HG02973 (cell line): ENCODE measurements around the gene PLD1.
"Not testable (repeated sequence)": the region's sequence is repeated elsewhere in the genome, so short reads cannot be mapped to it uniquely, and the experiment has no call there.

Experiments
- ATAC-seq: cut with Tn5 transposase; IDR thresholded peaks from one replicate; pipeline ENCODE4 v1.9.1; 2021; ENCODE audit warnings: moderate library complexity; ENCODE audit not compliant: unreplicated experiment

The PLD1 gene, protein sequence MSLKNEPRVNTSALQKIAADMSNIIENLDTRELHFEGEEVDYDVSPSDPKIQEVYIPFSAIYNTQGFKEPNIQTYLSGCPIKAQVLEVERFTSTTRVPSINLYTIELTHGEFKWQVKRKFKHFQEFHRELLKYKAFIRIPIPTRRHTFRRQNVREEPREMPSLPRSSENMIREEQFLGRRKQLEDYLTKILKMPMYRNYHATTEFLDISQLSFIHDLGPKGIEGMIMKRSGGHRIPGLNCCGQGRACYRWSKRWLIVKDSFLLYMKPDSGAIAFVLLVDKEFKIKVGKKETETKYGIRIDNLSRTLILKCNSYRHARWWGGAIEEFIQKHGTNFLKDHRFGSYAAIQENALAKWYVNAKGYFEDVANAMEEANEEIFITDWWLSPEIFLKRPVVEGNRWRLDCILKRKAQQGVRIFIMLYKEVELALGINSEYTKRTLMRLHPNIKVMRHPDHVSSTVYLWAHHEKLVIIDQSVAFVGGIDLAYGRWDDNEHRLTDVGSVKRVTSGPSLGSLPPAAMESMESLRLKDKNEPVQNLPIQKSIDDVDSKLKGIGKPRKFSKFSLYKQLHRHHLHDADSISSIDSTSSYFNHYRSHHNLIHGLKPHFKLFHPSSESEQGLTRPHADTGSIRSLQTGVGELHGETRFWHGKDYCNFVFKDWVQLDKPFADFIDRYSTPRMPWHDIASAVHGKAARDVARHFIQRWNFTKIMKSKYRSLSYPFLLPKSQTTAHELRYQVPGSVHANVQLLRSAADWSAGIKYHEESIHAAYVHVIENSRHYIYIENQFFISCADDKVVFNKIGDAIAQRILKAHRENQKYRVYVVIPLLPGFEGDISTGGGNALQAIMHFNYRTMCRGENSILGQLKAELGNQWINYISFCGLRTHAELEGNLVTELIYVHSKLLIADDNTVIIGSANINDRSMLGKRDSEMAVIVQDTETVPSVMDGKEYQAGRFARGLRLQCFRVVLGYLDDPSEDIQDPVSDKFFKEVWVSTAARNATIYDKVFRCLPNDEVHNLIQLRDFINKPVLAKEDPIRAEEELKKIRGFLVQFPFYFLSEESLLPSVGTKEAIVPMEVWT

DNA sequence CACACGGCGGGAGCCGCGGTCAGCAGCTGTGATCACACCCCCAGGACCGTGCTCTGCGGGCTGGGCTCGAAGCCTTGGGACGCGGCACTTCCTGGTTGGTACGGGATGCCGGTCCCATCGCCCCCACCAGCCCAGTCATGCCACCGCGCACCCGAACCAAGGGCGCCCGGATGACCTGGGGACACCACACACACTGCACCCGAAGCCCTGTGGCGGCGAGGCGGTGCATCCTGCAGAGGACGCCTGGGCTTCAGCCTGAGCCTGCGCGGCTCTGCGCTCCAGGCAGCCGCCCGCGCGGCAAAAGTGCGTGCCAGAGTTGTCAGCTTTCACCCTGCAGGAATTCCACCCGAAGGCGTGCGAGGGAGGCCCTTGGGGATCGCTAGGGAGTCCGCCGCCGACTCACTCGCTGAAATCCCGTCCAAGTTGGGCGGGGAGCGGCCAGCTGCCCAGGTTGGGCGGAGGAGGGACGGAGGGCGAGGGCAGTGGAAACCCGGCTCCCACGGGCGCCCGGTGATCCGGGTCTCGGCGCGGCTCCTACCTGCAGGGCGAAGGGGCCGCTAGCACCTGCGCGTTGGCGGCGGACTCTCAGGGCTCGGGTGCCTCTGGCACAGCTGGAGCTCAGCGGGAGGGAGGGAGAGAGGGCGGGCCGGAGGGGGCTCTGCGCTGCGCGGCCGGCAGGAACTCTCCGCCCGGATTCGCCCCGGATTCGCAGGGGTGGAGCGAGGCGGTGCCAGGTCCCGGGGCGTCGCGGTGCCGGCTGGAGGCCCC lies at the start of gene PLD1:
Gene PLD1 (minus strand): TSS at position 623 of the 768 bp plus-strand sequence. CDS start 72,432 bp downstream, outside the sequence.
- ATAC-seq = peak; percentile 55

DNA sequence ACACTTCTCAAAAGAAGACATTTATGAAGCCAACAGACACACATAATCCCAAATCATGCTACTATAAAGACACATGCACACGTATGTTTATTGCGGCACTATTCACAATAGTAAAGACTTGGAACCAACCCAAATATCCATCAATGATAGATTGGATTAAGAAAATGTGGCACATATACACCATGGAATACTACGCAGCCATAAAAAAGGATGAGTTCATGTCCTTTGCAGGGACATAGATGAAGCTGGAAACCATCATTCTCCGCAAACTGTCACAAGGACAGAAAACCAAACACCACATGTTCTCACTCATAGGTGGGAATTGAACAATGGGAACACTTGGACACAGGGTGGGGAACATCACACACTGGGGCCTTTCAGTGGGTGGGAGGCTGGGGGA lies 48.5 kb upstream of the PLD1 start:
- not testable (repeated sequence) for ATAC-seq

DNA sequence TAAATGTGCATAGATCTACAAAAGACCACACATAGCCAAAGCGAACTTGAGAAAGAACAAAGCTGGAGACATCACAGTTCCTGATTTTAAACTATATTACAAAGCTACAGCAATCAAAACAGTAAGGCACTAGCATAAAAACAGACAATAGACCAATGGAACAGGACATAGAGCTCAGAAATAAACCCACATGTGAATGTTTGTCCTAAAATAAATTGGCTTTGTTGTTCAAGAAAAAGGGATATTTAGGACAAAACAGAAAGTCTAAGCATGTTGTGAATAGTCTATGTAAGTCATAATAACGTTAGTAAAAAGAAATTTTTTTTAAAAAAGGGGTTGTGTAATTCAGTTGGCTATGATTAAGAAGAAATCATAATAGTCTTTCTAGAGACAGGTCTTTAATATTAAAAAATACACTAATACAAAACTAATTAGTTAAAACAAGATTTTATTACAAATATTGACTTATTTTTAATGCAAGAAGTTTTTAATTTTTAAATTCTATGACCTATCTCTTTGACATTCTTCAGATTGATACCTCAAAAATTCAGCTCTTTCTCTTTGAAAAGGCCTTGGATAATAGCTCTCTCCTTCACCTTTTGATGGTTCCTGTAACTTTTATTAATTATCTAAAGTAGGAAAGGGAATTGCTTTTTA lies 44.5 kb upstream of the PLD1 start:
- ATAC-seq = no peak

DNA sequence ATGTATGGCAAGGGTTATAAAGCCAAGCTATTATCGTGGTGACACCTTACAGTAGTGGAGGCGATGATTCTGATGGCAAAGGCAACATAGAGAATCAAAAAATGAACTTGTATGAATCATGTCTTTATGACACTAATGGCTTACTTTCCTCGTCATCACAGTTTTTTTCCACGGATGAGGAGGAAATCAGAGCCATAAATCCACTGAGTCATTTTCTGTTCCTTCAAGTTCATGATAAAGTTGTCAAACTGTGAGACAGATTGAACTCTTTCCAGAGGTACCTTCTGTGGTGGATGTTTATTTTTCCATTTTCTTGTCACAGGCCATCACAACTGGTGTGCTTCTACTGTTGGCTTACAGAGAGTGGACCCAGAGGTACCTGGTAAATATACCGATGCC lies 41.4 kb upstream of the PLD1 start:
- no peak for ATAC-seq

DNA sequence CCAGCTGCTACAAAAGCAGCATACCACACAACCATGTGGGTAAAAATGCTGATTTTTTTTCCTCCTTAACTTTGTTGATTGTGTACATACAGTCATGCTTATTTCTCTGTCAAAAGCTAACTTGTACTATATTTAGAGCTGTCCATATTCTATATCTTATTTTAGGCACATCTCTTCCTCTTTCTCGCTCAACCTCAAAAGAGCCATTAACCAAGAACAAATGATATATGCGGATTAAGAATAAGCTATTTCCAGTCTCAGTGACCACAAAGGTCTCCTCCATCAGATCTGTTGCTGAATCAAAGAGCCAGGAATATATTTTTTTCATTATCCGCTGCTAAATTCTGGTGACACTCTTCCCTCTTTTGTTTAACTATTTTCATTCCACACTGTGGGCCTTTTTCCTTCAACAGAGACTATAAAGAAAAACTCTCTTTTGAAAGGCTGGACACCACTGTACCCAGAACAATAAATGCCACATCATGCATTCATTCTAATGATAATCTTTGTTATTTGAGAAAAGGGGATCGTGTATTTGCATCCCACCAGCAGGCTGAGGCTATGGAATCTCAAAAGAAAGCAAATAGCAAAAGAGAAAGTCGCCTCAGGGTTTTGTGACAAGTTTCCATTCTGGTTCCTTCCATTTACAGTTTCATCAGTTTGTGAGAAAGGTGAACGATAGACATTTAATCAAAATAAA lies 40.8 kb upstream of the PLD1 start:
- no peak for ATAC-seq

DNA sequence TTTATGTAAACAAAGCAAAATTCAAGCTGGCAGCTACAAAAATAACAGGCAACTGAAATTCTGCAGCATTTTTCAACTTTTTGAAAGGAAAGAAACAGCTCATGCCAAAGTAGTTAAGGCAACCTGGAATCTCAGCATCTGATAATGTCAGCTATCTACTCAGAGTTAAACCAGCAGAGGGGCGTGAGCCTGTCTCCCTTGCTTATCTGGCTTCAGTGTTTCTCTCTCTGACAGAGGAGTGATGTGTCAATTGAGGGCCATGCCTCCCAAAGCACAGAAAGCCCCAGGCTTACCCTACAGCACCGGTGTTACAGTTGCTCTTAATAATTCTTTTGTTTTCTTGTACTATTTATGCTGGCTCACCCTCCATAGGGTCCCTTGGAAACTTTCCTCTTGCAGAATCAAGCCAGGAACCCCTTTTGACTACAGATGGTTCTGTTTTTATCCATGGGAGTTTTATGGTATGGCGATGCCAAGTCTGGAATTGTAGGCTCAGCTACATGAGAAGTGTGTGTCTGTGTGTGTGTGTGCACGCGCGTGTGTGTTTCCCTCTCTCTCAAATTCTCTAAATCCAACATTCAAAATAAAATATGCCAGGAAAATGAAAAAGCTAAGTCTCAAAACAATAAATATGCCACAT lies 40.2 kb upstream of the PLD1 start:
- no peak for ATAC-seq

DNA sequence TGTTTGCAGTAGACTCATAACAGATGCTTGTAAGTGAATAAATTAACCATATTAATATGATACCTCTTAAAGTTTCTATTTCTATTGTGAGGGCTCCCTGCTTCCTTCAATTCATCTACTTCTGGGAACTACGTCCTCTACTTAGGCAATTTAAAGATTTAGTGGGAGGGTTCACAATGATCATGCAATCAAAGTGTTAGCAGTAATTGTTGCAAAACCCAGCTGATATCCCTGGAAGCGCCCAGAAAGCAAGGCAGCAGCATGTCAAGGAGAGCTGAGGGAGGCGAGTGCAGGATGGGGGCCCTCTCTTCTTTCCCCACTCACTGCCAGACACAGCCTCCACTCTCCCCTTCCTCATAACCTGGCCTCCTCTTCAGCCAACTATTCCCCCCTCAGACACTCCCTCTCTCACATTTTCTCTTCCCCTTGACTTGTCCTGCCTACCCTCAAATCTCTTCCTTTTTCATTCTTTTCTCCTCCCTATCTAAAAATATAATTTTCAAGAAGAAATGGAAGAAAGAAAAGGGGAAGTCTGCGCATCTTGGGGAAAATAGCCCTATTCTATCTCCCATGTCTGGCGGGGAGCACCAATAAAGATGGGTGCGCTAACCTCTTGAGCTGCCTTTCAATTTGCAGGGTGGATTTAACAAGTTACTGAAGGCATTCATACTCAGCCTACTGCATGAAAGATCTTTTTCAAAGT lies 39.5 kb upstream of the PLD1 start:
- no peak for ATAC-seq

DNA sequence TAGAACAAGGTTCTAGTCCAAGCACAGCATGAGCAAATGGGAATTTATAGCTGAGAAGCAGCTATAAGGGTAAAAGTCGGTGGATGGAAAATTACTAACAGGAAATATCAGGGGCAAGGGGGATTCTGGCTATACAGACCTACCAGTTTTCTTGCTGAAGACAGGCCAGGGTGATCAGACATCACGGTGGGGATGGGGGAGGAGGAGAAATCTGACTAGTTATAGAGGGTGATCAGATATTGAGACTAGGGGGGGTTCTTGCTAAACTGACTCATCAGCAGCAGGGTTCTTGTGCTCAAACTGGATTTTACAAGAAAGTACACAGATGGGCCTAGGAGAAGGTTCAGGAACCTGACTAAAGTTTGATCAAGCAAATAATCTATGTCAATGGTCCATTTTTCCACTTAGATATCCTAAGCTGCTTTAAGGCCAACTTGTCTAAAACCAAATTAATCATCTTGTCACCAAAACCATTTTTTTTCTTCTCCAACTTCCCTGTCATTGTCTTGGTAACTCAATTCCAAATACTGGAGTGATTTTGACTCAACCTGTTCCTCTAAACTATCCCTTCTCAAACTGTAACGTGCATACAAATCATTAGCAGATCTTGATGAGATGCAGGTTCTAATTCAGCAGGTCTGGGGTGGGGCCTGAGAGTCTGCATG lies 37.4 kb upstream of the PLD1 start:
- no peak for ATAC-seq

DNA sequence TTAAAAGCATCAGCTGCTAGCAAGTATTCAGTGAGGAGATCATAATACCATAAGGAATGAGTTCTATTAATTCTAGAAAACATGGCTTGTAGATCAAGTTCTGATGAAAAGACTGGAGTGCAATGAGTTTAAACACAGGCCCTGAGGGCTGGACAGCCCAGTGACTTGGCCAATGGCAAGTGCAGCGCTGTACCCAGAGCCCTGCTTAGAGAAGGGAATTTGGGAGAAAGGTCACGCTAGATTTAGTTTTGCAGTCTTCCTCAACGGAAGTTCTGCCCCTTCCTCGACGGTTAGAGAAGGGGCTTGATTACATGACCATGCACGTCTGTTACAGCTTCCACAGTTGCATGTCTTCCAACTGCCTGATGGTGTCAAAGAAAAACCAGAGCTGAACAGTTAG lies 36.9 kb upstream of the PLD1 start:
- ATAC-seq = no peak

DNA sequence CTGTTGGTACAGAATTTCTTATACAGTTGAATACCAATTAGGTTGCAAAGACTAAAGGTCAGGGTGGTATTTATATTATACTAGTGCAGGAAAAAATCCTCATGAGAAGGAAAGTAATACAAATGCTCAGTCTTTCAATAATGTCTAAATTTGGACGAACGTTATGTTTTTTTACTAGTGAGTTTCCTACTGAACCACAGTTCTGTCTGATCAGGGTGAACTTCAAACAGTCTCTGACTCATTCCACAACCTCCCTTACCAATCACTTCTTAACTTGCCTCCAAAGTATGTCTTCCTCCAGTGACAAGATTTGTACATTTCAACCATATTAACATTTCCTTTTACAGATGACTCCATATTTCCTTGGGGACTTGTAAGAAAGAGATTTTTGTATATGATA lies 36.3 kb upstream of the PLD1 start:
- peak; percentile 95 for ATAC-seq

DNA sequence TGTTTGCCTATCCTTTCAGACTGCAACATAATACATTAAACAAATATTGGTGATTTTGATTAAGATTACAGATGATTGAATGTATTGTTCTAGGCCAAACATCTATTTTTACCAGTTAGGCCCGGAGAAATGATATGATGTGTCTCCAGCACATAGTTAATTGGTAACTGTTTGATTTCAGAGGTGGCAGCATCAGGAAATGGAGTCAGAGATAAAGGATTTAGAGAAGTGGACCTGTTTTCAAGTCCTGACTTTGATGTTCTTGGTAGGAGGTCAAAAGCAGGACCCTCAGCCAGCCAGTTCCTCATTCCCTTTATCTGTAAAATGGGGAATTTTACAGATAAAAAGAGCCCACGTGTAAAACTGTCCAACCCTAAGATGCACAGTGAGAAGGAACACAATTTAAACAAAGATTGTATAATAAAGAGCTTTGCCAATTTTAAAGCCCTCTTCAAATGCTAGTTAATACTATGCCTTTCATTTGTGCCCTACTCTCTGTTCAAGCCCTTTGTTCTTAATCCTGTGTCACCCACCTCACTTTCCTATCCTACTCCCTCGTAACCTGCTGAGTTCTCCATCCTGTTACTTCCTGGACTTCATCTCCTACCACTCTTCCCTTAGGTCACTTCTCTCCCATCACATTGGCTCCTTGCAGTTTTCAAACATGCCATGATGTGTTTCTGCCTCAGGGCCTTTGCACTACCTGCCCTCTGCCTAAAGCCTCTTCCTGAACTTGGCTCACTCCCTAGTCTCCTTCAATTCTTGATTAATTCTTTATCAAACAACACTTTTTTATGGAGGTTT lies 35.4 kb upstream of the PLD1 start:
- ATAC-seq = no peak

DNA sequence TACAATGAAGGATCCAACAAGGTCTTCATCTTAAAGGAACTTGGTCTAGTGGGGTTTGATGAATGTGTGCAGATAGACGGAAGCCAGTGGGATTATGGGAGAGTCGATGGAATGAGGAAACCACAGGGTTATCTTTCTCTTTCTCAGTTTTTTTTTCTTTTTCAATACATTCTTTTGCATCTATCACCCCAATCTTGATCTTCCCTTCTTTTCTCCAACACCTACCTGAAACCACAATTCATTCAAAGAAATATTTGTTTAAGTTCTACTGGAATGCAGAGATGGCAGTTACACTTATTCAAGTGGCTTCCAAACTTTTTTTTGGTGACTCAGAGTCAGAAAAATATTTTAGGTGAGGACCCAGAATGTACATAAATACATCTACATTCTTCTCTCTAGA lies 34.6 kb upstream of the PLD1 start:
- no peak for ATAC-seq

DNA sequence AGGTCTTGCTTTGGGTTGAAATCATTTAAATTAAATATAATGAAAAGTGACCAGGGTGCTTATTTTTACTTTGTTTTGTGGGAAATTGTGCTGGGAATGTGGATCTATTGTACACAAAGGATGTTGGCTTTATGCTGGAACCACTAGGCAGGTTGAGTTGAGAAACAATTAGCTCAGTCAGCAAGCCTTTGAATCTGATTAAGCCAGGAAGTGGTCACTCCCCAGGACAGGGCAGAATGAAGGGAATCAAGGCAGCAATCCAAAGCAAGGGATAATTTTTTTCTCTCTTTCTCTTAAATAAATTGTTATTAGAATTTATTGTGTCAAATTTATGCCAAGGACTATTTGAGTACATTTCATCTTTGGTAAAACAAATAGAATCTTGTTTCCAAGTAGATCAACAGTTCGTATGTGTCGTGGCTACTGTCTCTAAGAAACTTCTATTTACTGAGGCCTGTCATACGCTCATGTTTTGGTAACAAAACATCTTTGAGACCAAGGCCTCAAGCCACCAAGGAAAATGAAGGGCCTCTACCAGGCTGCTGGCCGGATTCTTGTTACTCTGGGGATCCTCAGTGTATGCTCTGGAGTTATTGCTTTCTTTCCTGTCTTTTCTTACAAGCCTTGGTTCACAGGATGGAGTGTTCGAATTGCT lies 32.7 kb upstream of the PLD1 start, which contains the start of gene TMEM212:
Gene TMEM212 (plus strand): TSS at position 486 of the 655 bp plus-strand sequence. CDS start 35 bp downstream, at position 521.
- no peak for ATAC-seq

DNA sequence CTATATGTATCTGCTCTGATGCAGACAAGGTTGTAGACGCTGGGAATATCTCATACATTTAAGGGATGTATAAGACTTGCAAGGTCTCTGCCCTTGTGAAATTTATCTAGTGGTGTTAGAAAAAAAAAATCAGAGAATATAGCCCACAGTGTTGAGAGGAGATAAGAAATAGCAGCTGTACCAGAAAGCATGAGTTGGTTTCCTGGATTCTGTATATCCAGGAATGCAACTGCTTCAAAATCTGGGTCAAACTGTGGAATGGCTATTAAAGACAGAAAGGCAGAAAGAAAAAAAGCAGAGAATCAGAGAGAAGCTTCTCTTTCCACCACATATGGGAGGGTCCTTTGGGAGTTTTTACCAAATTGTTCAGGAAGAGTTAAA lies 31.3 kb upstream of the PLD1 start:
- ATAC-seq = no peak

DNA sequence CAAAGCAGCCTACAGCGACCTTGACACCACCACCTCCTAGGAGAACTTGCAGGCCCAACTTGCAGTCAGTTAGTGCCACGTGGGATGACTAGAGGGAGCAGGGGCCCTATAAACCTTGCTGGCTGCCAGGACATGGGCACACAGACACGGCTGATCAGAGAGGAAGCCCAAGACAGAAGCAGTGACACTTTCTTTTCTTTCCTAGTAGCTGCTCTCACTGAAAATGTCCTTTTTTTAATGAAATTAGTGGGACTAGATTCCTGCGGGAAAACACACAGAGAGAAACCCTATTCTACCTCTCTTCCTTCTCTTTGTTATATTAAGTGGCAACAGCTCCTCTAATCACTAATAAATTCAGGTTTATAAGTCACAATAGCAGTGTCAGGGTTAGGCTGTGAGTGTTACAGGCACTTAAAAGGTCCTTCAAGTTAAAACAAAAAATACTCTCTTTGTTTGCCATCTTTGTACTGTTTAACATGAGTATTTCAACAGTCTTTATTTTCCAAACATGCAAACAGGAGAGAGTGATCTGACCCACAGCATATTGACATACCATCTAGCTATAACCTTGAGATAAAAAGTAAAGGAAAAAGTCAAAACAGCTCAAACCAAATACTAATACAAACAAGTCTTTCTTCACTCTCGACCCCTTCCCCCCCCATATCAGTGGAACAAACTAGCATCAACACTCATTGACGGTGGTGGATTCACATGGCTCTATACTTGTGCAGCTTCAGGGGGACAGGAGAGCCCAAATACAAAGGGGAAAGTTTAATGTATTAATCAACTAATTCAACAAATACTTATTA lies 30.7 kb upstream of the PLD1 start:
- ATAC-seq = no peak

DNA sequence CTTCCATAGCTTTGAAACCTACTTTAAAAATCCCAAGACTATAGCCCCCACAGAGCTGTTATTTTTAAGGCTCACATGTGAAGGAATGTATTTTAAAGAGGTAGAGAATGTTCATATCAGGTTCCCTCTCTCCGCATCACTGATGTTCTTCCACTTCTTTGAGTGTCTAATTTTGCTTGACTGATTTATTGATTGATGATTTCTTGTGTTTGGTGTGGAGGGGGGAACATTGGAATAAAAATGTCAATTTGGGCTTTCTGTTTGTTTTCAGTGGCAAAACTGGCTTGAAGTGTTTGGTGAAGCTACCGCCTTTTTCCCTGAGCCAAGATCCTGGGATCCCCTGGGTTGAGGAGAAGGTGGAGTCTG lies 30.1 kb upstream of the PLD1 start:
- ATAC-seq = no peak
